Keratinocyte (primary cell): Measurements from ENCODE around the gene PRKCE.

Experiments used
- CTCF ChIP-seq, 3 experiments: IDR thresholded peaks in 1 of 3; conservative IDR thresholded peaks in 1 of 3; optimal IDR thresholded peaks in 1 of 3; 2 replicates in 2 of 3; 3 replicates in 1 of 3; pipeline versions ENCODE3 to v1.5.1; 2011; ENCODE audit warnings: low read length in 3 of 3, mild to moderate bottlenecking in 3 of 3, moderate library complexity in 2 of 3, control low read depth in 1 of 3, inconsistent platforms in 1 of 3; ENCODE audit not compliant: insufficient read depth in 2 of 3; ENCODE audit errors: extremely low read depth in 1 of 3
- EZH2 ChIP-seq: IDR thresholded peaks from one replicate; pipeline ENCODE4 v1.6.1; 2012; ENCODE audit warnings: inconsistent platforms, mild to moderate bottlenecking, low read length, moderate library complexity

- TF ChIP-seq EZH2 (no peak), CTCF (optimal IDR thresholded peaks at IDR 0.05 in 1 of 3, IDR thresholded peaks at IDR 0.05 in 1 of 3, conservative IDR thresholded peaks at IDR 0.05 in 1 of 3; ENCODE audit: extremely low read depth in 1 of 3, insufficient read depth in 2 of 3, low read length in 3 of 3) (no peak)
Observed at GRCh38 chr2:46232860-46233259, 581.4 kb downstream of the PRKCE start.
